Mucosa of descending colon (tissue), 3 donors: ENCODE measurements around the gene CCDC127. TPM values are rescaled to one million over a fixed set of nuclear protein-coding genes. Genes with fewer than 3 reads are reported as not detected.

ENCODE experiments used
- ATAC-seq: fragments of 200-7000 bp; cut with Tn5 transposase; one replicate; pipeline ENCODE4 v1.9.1; 2020; ENCODE audit warnings: mild to moderate bottlenecking, moderate library complexity
- DNase-seq, 3 donors: peaks; one replicate each; pipeline ENCODE4 v3.0.0-alpha.2; 2020
- H3K36me3 ChIP-seq: fragments of 200-600 bp; one replicate; pipeline ENCODE4 v1.8.0; 2021; ENCODE audit warnings: low read depth, mild to moderate bottlenecking
- H3K4me1 ChIP-seq: fragments of 200-600 bp; one replicate; pipeline ENCODE4 v1.8.0; 2021; ENCODE audit warnings: low read depth, mild to moderate bottlenecking
- H3K4me3 ChIP-seq: fragments of 200-600 bp; one replicate; pipeline ENCODE4 v1.8.0; 2021; ENCODE audit warnings: mild to moderate bottlenecking
- H3K9me3 ChIP-seq: fragments of 200-600 bp; one replicate; pipeline ENCODE4 v1.8.0; 2021; ENCODE audit warnings: mild to moderate bottlenecking
- intact Hi-C, 2 donors: fragments of 100-400 bp; cut with DNase I in 1 of 2; cut with micrococcal nuclease in 1 of 2; formaldehyde crosslinking; loops; one replicate each; pipeline versions ENCODE4 v1.11.0 to v1.11.1; 2022; cut with DNase I, micrococcal nuclease
- total RNA-seq, 3 donors: library from RNA; stranded (reverse); fragmentation: NEBNext Ultra II Directional in 2 of 3; extraction: Animal tissue kit (Norgen Biotek cat#: 25700) in 2 of 3; gene quantifications; one replicate each; pipeline versions ENCODE4 v1.2.1 to v1.2.4, GENCODE V29; 2021 to 2023
- TF ChIP-seq, protein P1 (sequence below): fragments of 200-600 bp; IDR thresholded peaks from one replicate; pipeline ENCODE4 v1.8.0; 2022; ENCODE audit warnings: antibody characterized with exemption, mild to moderate bottlenecking
- donor health status: DM: no; HTN: no; CAD: no; lungs with moderate emphysema.
- donor health status: DM: no; HTN: no; CAD: no.
- donor health status: DM: no; HTN: yes; CAD: no.

CCDC127 gene
- total RNA-seq, 3 donors from 2014 or later: 3.5 to 9.8 (median 4.7) TPM

DNA sequence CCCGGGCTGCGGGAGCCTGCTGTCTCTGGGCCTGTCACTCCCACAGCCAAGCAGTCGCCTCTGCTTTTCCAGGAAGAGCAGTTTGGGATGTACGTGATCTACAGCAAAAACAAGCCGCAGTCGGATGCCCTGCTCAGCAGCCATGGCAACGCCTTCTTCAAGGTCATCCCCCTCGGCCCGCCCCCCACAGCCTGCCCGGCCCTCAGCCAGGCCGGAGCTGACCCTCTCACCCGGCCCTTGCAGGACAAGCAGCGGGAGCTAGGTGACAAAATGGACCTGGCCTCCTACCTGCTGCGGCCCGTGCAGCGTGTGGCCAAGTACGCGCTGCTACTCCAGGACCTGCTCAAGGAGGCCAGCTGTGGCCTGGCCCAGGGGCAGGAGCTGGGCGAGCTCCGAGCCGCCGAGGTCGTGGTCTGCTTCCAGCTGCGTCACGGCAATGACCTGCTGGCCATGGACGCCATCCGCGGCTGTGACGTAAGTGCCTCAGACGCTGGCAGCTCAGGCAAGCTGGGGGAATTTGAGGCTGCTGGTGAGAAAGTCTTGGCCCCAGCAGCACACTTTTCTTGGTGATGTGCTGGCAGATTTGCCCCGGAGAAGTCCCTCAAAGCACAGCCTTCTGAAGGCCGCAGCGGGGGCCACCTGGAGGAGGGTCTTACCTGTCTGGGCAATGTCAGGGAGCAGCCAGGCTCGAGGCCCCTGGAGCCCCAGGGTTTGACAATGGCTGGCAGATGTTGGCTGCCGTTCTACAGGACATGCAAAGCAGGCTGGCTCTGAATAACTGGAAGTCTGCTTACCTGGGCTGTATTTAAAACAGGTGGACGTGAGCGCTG lies 46.8 kb downstream of the CCDC127 start:
- no peak for DNase-seq
- intact Hi-C loops: no loop called here
- Histone ChIP-seq H3K4me1 (no peaks in the 10 kb centered on the region), H3K36me3 (no peaks in the 10 kb centered on the region), H3K4me3 (no peak overlapping the region), H3K9me3 (no peaks in the 10 kb centered on the region)
- ATAC-seq: no peak
- TF ChIP-seq, protein P1, sequence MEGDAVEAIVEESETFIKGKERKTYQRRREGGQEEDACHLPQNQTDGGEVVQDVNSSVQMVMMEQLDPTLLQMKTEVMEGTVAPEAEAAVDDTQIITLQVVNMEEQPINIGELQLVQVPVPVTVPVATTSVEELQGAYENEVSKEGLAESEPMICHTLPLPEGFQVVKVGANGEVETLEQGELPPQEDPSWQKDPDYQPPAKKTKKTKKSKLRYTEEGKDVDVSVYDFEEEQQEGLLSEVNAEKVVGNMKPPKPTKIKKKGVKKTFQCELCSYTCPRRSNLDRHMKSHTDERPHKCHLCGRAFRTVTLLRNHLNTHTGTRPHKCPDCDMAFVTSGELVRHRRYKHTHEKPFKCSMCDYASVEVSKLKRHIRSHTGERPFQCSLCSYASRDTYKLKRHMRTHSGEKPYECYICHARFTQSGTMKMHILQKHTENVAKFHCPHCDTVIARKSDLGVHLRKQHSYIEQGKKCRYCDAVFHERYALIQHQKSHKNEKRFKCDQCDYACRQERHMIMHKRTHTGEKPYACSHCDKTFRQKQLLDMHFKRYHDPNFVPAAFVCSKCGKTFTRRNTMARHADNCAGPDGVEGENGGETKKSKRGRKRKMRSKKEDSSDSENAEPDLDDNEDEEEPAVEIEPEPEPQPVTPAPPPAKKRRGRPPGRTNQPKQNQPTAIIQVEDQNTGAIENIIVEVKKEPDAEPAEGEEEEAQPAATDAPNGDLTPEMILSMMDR: no peak

DNA sequence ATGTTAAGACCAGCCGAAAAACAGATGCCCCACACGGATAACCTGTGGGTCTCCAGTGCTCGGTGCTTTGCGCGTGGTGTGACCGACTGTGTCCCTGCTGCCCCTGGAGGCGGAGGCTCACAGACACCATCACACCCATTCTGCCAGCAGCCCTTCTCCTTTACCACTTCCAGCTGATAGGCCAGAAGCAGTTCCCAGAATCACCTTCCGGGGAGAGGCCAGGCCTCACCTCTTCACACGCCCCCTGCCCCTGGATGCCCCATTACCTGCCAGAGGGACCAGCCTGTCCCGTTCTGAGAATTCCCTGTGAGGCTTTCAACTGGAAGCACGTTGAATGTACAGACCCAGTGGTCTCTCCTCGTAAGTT lies 48.2 kb downstream of the CCDC127 start:
- Histone ChIP-seq H3K4me3 (no peak overlapping the region), H3K4me1 (no peaks in the 10 kb centered on the region), H3K36me3 (no peaks in the 10 kb centered on the region), H3K9me3 (no peaks in the 10 kb centered on the region)
- no peak for DNase-seq
- intact Hi-C loops: no loop called here
- TF ChIP-seq, protein P1: no peak
- no peak for ATAC-seq

DNA sequence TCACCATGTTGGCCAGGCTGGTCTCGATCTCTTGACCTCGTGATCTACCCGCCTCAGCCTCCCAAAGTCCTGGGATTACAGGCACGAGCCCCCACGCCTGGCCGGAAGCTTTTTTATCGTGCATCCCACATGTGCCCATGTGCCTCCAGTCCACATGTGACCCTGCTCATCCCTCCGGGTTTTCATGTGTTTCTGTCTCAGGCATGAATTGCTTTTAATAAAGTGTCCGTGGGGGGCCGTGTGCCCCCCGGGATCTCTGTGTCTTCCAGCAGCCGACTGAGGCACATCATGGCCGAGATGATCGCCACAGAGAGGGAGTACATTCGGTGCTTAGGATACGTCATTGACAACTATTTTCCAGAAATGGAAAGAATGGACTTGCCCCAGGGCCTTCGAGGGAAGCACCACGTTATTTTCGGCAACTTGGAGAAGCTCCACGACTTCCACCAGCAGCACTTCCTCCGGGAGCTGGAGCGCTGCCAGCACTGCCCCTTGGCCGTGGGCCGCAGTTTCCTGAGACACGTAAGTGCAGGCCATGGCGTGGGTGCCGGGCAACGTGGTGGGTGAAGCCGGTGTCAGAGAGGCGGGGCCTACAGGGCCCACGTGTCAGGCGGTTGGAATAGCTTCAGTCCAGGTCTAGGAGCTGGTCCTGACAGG lies 48.8 kb downstream of the CCDC127 start:
- no peak overlapping the region for H3K4me3 ChIP-seq
- no peaks in the 10 kb centered on the region for H3K4me1 ChIP-seq
- H3K9me3 ChIP-seq: no peaks in the 10 kb centered on the region
- TF ChIP-seq, protein P1: no peak
- no peaks in the 10 kb centered on the region for H3K36me3 ChIP-seq
- no peak for ATAC-seq
- intact Hi-C loops: no loop called here
- DNase-seq: no peak

DNA sequence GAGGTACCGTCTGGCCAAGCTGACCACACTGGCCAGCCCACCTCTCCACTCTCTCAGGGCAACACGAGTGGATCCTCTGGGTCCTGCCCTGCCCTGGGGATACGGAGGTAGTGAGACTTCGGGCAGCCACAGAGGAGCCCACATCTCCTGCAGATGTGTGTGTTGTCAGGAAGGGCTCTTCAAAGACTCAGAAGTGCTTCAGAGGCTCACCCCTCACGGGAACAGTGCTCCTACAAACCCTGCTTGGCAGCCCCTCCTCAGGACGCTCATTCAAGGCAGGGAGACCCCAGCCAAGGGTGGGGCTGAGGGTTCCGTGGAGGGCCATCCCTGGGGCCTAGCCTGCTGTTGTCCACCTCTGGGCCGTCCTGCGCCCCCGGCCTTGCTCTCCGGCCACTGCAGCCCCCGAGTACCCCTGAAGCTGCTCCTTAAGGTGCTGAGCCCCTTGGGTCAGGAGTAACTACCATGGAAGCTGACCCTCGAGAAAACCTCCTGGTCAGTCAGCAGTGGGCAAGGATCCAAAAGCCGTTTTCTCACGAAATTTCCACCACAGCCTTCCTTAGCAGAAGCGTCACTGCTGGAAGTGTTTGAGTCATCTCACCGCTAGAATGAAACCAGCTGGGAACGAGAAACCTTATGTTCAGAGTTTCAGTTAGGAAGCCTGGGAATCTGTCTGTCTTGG lies 49.8 kb downstream of the CCDC127 start:
- no peak for ATAC-seq
- DNase-seq: no peak
- no peaks in the 10 kb centered on the region for H3K4me1 ChIP-seq
- no peaks in the 10 kb centered on the region for H3K36me3 ChIP-seq
- no peaks in the 10 kb centered on the region for H3K9me3 ChIP-seq
- intact Hi-C loops: no loop called here
- no peak overlapping the region for H3K4me3 ChIP-seq
- TF ChIP-seq, protein P1: no peak

DNA sequence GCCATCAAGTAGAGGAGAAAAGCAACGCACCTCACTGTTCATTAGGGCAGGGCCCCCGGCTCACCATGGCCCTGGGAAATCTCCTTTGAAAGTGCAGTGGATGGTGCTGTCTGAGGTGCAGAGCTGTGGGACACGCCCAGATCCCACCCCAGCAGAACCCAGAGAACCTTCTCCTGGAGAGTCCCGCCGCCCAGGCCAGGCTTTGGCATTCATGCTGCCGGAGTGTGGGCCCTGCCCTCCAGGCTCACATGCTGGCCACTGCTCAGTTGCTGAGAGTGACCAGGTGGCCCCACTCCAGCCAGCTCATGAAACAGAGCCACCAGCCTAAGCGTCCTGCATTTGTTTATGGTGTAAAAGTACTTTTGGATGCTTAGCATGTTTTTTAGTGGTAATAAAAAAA lies 50.4 kb downstream of the CCDC127 start:
- DNase-seq (no peak), ATAC-seq (no peak)
- Histone ChIP-seq H3K36me3 (no peaks in the 10 kb centered on the region), H3K4me3 (no peak overlapping the region), H3K4me1 (no peaks in the 10 kb centered on the region), H3K9me3 (no peaks in the 10 kb centered on the region)
- intact Hi-C loops: no loop called here
- TF ChIP-seq, protein P1: no peak
